Activated naive CD8-positive, alpha-beta T cell treated with anti-CD3 and anti-CD28 coated beads for 36 hours (primary cell): ENCODE data around the gene IL18. TPM values are rescaled to one million over a fixed set of nuclear protein-coding genes. Genes with fewer than 3 reads are reported as not detected.
"Not testable (repeated sequence)": the region's sequence is repeated elsewhere in the genome, so short reads cannot be mapped to it uniquely, and the experiment has no call there.

Experiments used
- DNase-seq: peaks from one replicate; pipeline ENCODE4 v3.0.0; 2021
- H3K27ac Mint-ChIP-seq: one replicate; pipeline ENCODE4 v1.8.0; 2022; ENCODE audit warnings: mild to moderate bottlenecking, moderate library complexity, mixed read lengths
- H3K27me3 Mint-ChIP-seq: one replicate; pipeline ENCODE4 v1.8.0; 2022; ENCODE audit warnings: mild to moderate bottlenecking, mixed read lengths
- H3K36me3 Mint-ChIP-seq: one replicate; pipeline ENCODE4 v1.8.0; 2021; ENCODE audit warnings: mild to moderate bottlenecking, mixed read lengths
- H3K4me1 Mint-ChIP-seq: one replicate; pipeline ENCODE4 v1.8.0; 2021; ENCODE audit warnings: mixed read lengths
- H3K4me3 Mint-ChIP-seq: one replicate; pipeline ENCODE4 v1.8.0; 2022; ENCODE audit warnings: mild to moderate bottlenecking, moderate library complexity, mixed read lengths
- H3K9me3 Mint-ChIP-seq: one replicate; pipeline ENCODE4 v1.8.0; 2022; ENCODE audit warnings: mixed read lengths
- total RNA-seq, 2 experiments: library from RNA; stranded (reverse); gene quantifications; one replicate each; pipeline ENCODE4 v1.2.3, GENCODE V29; 2021

Gene IL18
- total RNA-seq, 2 experiments from 2014 or later: 0.14 TPM; not detected in 1

GRCh38 chr11:112114460-112114859, 49.4 kb downstream of the IL18 start:
- H3K36me3 Mint-ChIP-seq: no peaks in the 10 kb centered on the region
- no peaks in the 10 kb centered on the region for H3K27me3 Mint-ChIP-seq
- no peak overlapping the region for H3K27ac Mint-ChIP-seq
- DNase-seq: no peak
- H3K9me3 Mint-ChIP-seq: no peaks in the 10 kb centered on the region
- H3K4me3 Mint-ChIP-seq: no peak overlapping the region
- peaks cover 15% of the 10 kb centered on the region for H3K4me1 Mint-ChIP-seq

- DNase-seq: no peak
- Mint-ChIP-seq H3K27ac (no peak overlapping the region), H3K9me3 (no peaks in the 10 kb centered on the region), H3K36me3 (no peaks in the 10 kb centered on the region), H3K27me3 (no peaks in the 10 kb centered on the region), H3K4me3 (no peak overlapping the region), H3K4me1 (peaks cover 15% of the 10 kb centered on the region)
Measured at GRCh38 chr11:112113539-112114457, 50.1 kb downstream of the IL18 start.

GRCh38 chr11:112106070-112106469, 57.8 kb downstream of the IL18 start:
- no peaks in the 10 kb centered on the region for H3K9me3 Mint-ChIP-seq
- DNase-seq: no peak
- H3K27ac Mint-ChIP-seq: no peak overlapping the region
- peaks cover 4% of the 10 kb centered on the region for H3K4me1 Mint-ChIP-seq
- H3K36me3 Mint-ChIP-seq: no peaks in the 10 kb centered on the region
- no peak overlapping the region for H3K4me3 Mint-ChIP-seq
- H3K27me3 Mint-ChIP-seq: no peaks in the 10 kb centered on the region

GRCh38 chr11:112103446-112103845, 60.4 kb downstream of the IL18 start:
- no peak overlapping the region for H3K27ac Mint-ChIP-seq
- H3K36me3 Mint-ChIP-seq: no peaks in the 10 kb centered on the region
- no peak for DNase-seq
- H3K4me1 Mint-ChIP-seq: peaks cover 2% of the 10 kb centered on the region
- H3K27me3 Mint-ChIP-seq: no peaks in the 10 kb centered on the region
- no peak overlapping the region for H3K4me3 Mint-ChIP-seq
- no peaks in the 10 kb centered on the region for H3K9me3 Mint-ChIP-seq

GRCh38 chr11:112100462-112100861, 63.4 kb downstream of the IL18 start:
- Mint-ChIP-seq H3K9me3 (no peaks in the 10 kb centered on the region), H3K27me3 (no peaks in the 10 kb centered on the region), H3K4me1 (peaks cover 2% of the 10 kb centered on the region), H3K4me3 (no peak overlapping the region), H3K36me3 (no peaks in the 10 kb centered on the region), H3K27ac (no peak overlapping the region)
- DNase-seq: no peak

- no peaks in the 10 kb centered on the region for H3K4me1 Mint-ChIP-seq
- no peaks in the 10 kb centered on the region for H3K9me3 Mint-ChIP-seq
- H3K27me3 Mint-ChIP-seq: no peaks in the 10 kb centered on the region
- H3K4me3 Mint-ChIP-seq: no peak overlapping the region
- H3K27ac Mint-ChIP-seq: no peak overlapping the region
- no peak for DNase-seq
- H3K36me3 Mint-ChIP-seq: no peaks in the 10 kb centered on the region
Measured at GRCh38 chr11:112097734-112098528, 66.0 kb downstream of the IL18 start.

GRCh38 chr11:112096194-112096593, 67.7 kb downstream of the IL18 start:
- Mint-ChIP-seq H3K9me3 (no peaks in the 10 kb centered on the region), H3K4me3 (no peak overlapping the region), H3K27me3 (no peaks in the 10 kb centered on the region), H3K4me1 (peaks cover 2% of the 10 kb centered on the region), H3K36me3 (peaks cover 10% of the 10 kb centered on the region), H3K27ac (no peak overlapping the region)
- DNase-seq: no peak

GRCh38 chr11:112095302-112095701, 68.6 kb downstream of the IL18 start:
- not testable (repeated sequence) for DNase-seq, H3K27ac Mint-ChIP-seq, H3K27me3 Mint-ChIP-seq, H3K9me3 Mint-ChIP-seq, H3K4me1 Mint-ChIP-seq, H3K4me3 Mint-ChIP-seq
- H3K36me3 Mint-ChIP-seq: peaks cover 15% of the 10 kb centered on the region

Other genes with a start within 250 kb of the IL18 start
- not detected for gene C11orf52, start 245.2 kb downstream of the IL18 start, total RNA-seq
- 1 to 10 TPM; 5.6 to 7.3 TPM for gene DIXDC1, start 226.8 kb downstream of the IL18 start, total RNA-seq
- gene DLAT, start 138.7 kb downstream of the IL18 start, total RNA-seq: 10 to 100 TPM; 71.7 to 76.2 TPM
- gene PIH1D2, start 90.1 kb downstream of the IL18 start, total RNA-seq: under 1 TPM; 0.32 to 0.82 TPM
- 10 to 100 TPM; 28.5 to 31.7 TPM for gene NKAPD1, start 89.8 kb downstream of the IL18 start, total RNA-seq
- gene TIMM8B, start 77.3 kb downstream of the IL18 start, total RNA-seq: 10 to 100 TPM; 75.5 to 80.0 TPM
- 100 to 1,000 TPM; 118 to 128 TPM for gene SDHD, start 77.2 kb downstream of the IL18 start, total RNA-seq
- gene TEX12, start 3.3 kb upstream of the IL18 start, total RNA-seq: under 1 TPM; 0.25 to 0.26 TPM
- gene BCO2, start 11.4 kb upstream of the IL18 start, total RNA-seq: under 1 TPM; 0.40 to 0.41 TPM
- 10 to 100 TPM; 28.9 to 31.0 TPM for gene PTS, start 62.3 kb upstream of the IL18 start, total RNA-seq
- not detected for gene PLET1, start 96.8 kb upstream of the IL18 start, total RNA-seq